Astrocyte of the spinal cord (primary cell): ENCODE results near the gene MARCHF3.
"Not testable (repeated sequence)": the region's sequence is repeated elsewhere in the genome, so short reads cannot be mapped to it uniquely, and the experiment has no call there.

Source experiments
- DNase-seq: peaks from one replicate; pipeline ENCODE4 v3.0.0; 2011; ENCODE audit warnings: low read depth, low spot score
- H3K4me3 ChIP-seq: 2 replicates; pipeline ENCODE4 v1.5.1; 2011; ENCODE audit warnings: low read depth, mild to moderate bottlenecking, low read length, moderate library complexity
- CTCF ChIP-seq: IDR thresholded peaks from 2 replicates; pipeline ENCODE4 v1.5.1; 2012; ENCODE audit warnings: low read depth, mild to moderate bottlenecking, low read length, inconsistent platforms
- in situ Hi-C: cut with HindIII; loops from 2 replicates; pipeline ENCODE4 v1.10.0; 2017; ENCODE audit warnings: low sequenced_read_pairs

The MARCHF3 gene

GRCh38 chr5:127025467-127025866 lies 4.9 kb downstream of the MARCHF3 start:
- no peak for DNase-seq
- no peak overlapping the region for H3K4me3 ChIP-seq
- TF ChIP-seq CTCF: no peak
- in situ Hi-C loops: no loop called here

DNA sequence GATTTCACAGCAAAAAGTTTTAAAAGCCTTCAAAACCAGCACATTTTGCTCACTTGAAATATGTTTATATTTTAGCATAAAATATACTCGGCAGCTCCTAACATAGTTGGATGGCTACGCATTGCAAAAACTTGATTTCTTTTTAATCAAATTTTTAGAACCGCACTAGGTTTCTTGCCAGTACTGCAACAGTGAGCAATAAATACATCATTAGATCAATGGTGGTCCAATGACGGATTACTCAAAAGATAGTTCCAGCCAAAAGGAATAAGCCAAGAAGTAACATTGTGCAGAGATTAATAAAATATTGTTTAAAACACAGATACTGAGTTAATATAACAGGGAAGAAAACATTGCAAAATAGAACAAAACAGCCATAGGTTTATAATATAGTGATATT lies 5.5 kb downstream of the MARCHF3 start:
- TF ChIP-seq CTCF: no peak
- in situ Hi-C loops: no loop called here
- no peak overlapping the region for H3K4me3 ChIP-seq
- no peak for DNase-seq

- DNase-seq, in situ Hi-C loops, H3K4me3 ChIP-seq: not testable (repeated sequence)
Observed at GRCh38 chr5:127023552-127024191, 6.7 kb downstream of the MARCHF3 start.

DNA sequence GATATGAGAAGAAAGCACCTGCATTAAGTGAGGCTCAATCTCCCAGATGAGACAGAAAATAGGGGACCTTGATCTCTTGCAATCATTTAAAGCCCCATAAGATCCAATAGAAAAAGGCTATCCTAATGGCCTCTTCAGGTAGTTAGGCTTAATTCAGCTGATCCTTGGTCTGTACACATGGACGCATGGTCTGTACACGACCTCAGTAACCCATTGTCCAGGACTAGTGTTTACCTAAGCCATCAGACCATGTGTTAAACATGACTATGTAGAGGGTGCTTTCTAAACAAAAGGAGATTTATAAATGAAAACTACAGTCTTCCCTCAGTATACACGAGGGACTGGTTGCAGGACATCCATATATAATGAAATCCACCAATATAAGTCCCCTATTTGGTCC lies 7.5 kb downstream of the MARCHF3 start:
- no peak overlapping the region for H3K4me3 ChIP-seq
- no peak for DNase-seq
- TF ChIP-seq CTCF: no peak
- in situ Hi-C loops: no loop called here

DNA sequence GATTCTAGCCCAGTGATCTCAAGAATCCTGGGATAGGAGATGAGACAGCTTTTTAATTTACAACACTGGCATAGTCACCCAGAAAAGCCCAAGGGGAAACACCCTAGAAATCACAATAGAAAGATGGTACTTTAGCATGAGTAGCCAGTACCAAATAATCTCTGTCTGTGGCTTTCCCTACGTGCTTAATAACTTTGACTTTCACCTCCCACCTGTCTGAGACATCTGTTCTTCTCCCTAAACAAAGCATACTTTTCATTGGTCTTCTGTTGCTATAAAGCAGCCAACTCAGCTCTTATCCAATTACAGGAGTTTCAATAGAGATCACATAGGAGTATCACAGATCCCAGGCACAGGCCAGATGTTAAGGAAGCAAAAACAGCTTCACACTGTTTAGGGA lies 10.4 kb downstream of the MARCHF3 start:
- no peak for TF ChIP-seq CTCF
- no peak overlapping the region for H3K4me3 ChIP-seq
- in situ Hi-C loops: no loop called here
- DNase-seq: no peak

- in situ Hi-C loops, DNase-seq: not testable (repeated sequence)
Observed at GRCh38 chr5:127016722-127017121, 13.6 kb downstream of the MARCHF3 start.

GRCh38 chr5:127015716-127016115 lies 14.6 kb downstream of the MARCHF3 start:
- H3K4me3 ChIP-seq: no peak overlapping the region
- DNase-seq: no peak
- TF ChIP-seq CTCF: no peak
- in situ Hi-C loops: no loop called here

More at GRCh38 chr5:127016722-127017121, 13.6 kb downstream of the MARCHF3 start:
- not testable (repeated sequence) for H3K4me3 ChIP-seq

DNA sequence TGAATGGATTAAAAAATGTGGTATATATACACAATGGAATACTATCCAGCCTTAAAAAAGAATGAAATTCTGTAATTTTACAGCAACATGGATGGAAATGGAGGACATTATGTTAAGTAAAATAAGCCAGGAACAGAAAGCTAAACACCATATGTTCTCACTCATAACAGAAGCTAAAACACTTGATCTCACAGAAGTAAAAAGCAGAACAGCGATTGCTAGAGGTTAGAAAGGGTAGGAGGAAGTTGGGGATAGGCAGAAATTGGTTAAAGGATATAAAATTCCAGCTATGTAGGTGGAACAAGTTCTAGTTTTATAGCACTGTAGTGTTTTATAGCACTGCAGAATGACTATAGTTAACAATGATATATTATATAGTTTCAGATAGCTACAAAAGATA lies 15.8 kb downstream of the MARCHF3 start:
- no peak overlapping the region for H3K4me3 ChIP-seq
- no peak for TF ChIP-seq CTCF
- DNase-seq: no peak
- in situ Hi-C loops: no loop called here
